ENCODE data around the gene SCYGR7.
"Not testable (repeated sequence)": the region's sequence is repeated elsewhere in the genome, so short reads cannot be mapped to it uniquely, and the experiment has no call there.

Gene SCYGR7

GRCh38 chr2:227728035-227728434 is at the start of gene SCYGR7:
TSS of gene SCYGR7 (plus strand) at chr2:227728335. CDS start at chr2:227728335, 0 bp downstream.
- no peak for DNase-seq

- DNase-seq: no peak
Measured at GRCh38 chr2:227684258-227684657, 43.9 kb upstream of the SCYGR7 start.

- DNase-seq: no peak
Measured at GRCh38 chr2:227687189-227687588, 40.9 kb upstream of the SCYGR7 start.

GRCh38 chr2:227696990-227697679 is 31.0 kb upstream of the SCYGR7 start:
- no peak for DNase-seq

GRCh38 chr2:227701556-227701955 is 26.6 kb upstream of the SCYGR7 start:
- no peak for DNase-seq

- DNase-seq: peak; percentile 2
Measured at GRCh38 chr2:227703280-227703732, 24.8 kb upstream of the SCYGR7 start.

- peak; percentile 72 for DNase-seq
Measured at GRCh38 chr2:227703961-227704360, 24.2 kb upstream of the SCYGR7 start.

- no peak for DNase-seq
Measured at GRCh38 chr2:227706859-227707258, 21.3 kb upstream of the SCYGR7 start.

- DNase-seq: no peak
Measured at GRCh38 chr2:227707390-227707789, 20.7 kb upstream of the SCYGR7 start.

- DNase-seq: no peak
Measured at GRCh38 chr2:227710986-227711385, 17.1 kb upstream of the SCYGR7 start.

- DNase-seq: no peak
Measured at GRCh38 chr2:227713291-227713690, 14.8 kb upstream of the SCYGR7 start.

- no peak for DNase-seq
Measured at GRCh38 chr2:227716501-227716900, 11.6 kb upstream of the SCYGR7 start.

GRCh38 chr2:227717687-227718567 is 10.2 kb upstream of the SCYGR7 start, which contains the start of gene SLC19A3:
TSS of gene SLC19A3 (minus strand) at chr2:227718028. CDS start at chr2:227702318, 15,710 bp downstream.
- DNase-seq: peak; percentile 35

GRCh38 chr2:227719641-227720040 is 8.5 kb upstream of the SCYGR7 start:
- no peak for DNase-seq

GRCh38 chr2:227720680-227721079 is 7.5 kb upstream of the SCYGR7 start:
- no peak for DNase-seq

GRCh38 chr2:227722821-227723220 is 5.3 kb upstream of the SCYGR7 start:
- not testable (repeated sequence) for DNase-seq

GRCh38 chr2:227724394-227725039 is 3.6 kb upstream of the SCYGR7 start, which contains the start of gene SCYGR6:
TSS of gene SCYGR6 (minus strand) at chr2:227724757. CDS start at chr2:227724757, 0 bp downstream.
- no peak for DNase-seq

GRCh38 chr2:227739351-227739750 is 11.2 kb downstream of the SCYGR7 start:
- DNase-seq: no peak

- DNase-seq: not testable (repeated sequence)
Measured at GRCh38 chr2:227740705-227741104, 12.6 kb downstream of the SCYGR7 start.

GRCh38 chr2:227745594-227745993 is 17.5 kb downstream of the SCYGR7 start, which contains the start of gene SCYGR8:
TSS of gene SCYGR8 (plus strand) at chr2:227745894. CDS start at chr2:227745894, 0 bp downstream.
- no peak for DNase-seq

GRCh38 chr2:227748079-227748478 is 19.9 kb downstream of the SCYGR7 start:
- no peak for DNase-seq

- DNase-seq: not testable (repeated sequence)
Measured at GRCh38 chr2:227756261-227756660, 28.1 kb downstream of the SCYGR7 start.

All from DMS79 (cell line).